IMR-90 (cell line): ENCODE results near the gene LRP1B. TPM values are rescaled to one million over a fixed set of nuclear protein-coding genes. Genes with fewer than 3 reads are reported as not detected.

Source experiments
- ATAC-seq: fragments of 200-7000 bp; cut with Tn5 transposase; 2 replicates; pipeline ENCODE4 v1.9.1; 2020; ENCODE audit warnings: low read depth, mild to moderate bottlenecking, moderate library complexity
- BruUV-seq: library from RNA; stranded (reverse); fragments of 400-500 nt; replicated peaks from 2 replicates; lab custom pipeline; 2021; lab: Mats Ljungman, UMichigan
- CTCF ChIA-PET: fragments of 300-600 bp; formaldehyde crosslinking; extraction: SDS; loops from one replicate; lab custom pipeline; 2021; ENCODE audit warnings: antibody characterized with exemption; lab: Yijun Ruan, JAX
- POLR2A ChIA-PET: fragments of 300-600 bp; sonication (Branson Sonifier 250); formaldehyde crosslinking; loops from one replicate; lab custom pipeline; 2022; ENCODE audit warnings: antibody characterized with exemption; ENCODE audit not compliant: unreplicated experiment; lab: Charles Lee
- DNase-seq: peaks from one replicate; pipeline ENCODE4 v3.0.0; 2013
- H2AFZ ChIP-seq: replicated peaks from 2 replicates; pipeline ENCODE3; 2013; ENCODE audit warnings: low read length, mild to moderate bottlenecking; ENCODE audit not compliant: poor library complexity
- H2AK5ac ChIP-seq: 2 replicates; pipeline ENCODE4 v1.6.1; 2013; ENCODE audit warnings: low read depth, low read length, inconsistent platforms
- H2AK9ac ChIP-seq: replicated peaks from 2 replicates; pipeline ENCODE3; 2013; ENCODE audit warnings: mild to moderate bottlenecking, low read depth, low read length, moderate library complexity; ENCODE audit not compliant: poor library complexity
- H2BK120ac ChIP-seq: 2 replicates; pipeline ENCODE4 v1.6.1; 2013; ENCODE audit warnings: low read depth, low read length, inconsistent platforms
- H2BK15ac ChIP-seq: 3 replicates; pipeline ENCODE4 v1.6.1; 2013; ENCODE audit warnings: low read depth, low read length, inconsistent platforms
- H2BK20ac ChIP-seq: 2 replicates; pipeline ENCODE4 v1.6.1; 2013; ENCODE audit warnings: low read depth, mild to moderate bottlenecking, inconsistent platforms, low read length, moderate library complexity
- H2BK5ac ChIP-seq: 2 replicates; pipeline ENCODE4 v1.6.1; 2013; ENCODE audit warnings: mild to moderate bottlenecking, low read depth, low read length, inconsistent platforms; ENCODE audit not compliant: poor library complexity, severe bottlenecking
- H3K14ac ChIP-seq: replicated peaks from 2 replicates; pipeline ENCODE4 v1.6.1; 2013; ENCODE audit warnings: low read depth, low read length, inconsistent platforms
- H3K18ac ChIP-seq: 2 replicates; pipeline ENCODE4 v1.6.1; 2013; ENCODE audit warnings: low read depth, low read length, control low read depth
- H3K23ac ChIP-seq: 2 replicates; pipeline ENCODE4 v1.6.1; 2013; ENCODE audit warnings: low read depth, low read length, inconsistent platforms
- H3K27ac ChIP-seq: 2 replicates; pipeline ENCODE4 v1.5.1; 2013; ENCODE audit warnings: mild to moderate bottlenecking, control low read depth, low read length; ENCODE audit not compliant: insufficient read depth
- H3K27me3 ChIP-seq: 2 replicates; pipeline ENCODE4 v1.6.1; 2013; ENCODE audit warnings: low read length; ENCODE audit not compliant: control insufficient read depth, insufficient read depth
- H3K36me3 ChIP-seq: 2 replicates; pipeline ENCODE4 v1.6.1; 2013; ENCODE audit warnings: low read length, mixed read lengths; ENCODE audit not compliant: control insufficient read depth, insufficient read depth
- H3K4ac ChIP-seq: 2 replicates; pipeline ENCODE4 v1.6.1; 2013; ENCODE audit warnings: low read depth, low read length, inconsistent platforms
- H3K4me1 ChIP-seq: 2 replicates; pipeline ENCODE4 v1.6.1; 2013; ENCODE audit warnings: low read length, mixed read lengths; ENCODE audit not compliant: control insufficient read depth, insufficient read depth
- H3K4me2 ChIP-seq: 2 replicates; pipeline ENCODE4 v1.6.1; 2013; ENCODE audit warnings: low read depth, mild to moderate bottlenecking, control low read depth, low read length, moderate library complexity
- H3K4me3 ChIP-seq: 2 replicates; pipeline ENCODE4 v1.5.1; 2013; ENCODE audit warnings: low read depth, mild to moderate bottlenecking, control low read depth, low read length, moderate library complexity; ENCODE audit not compliant: insufficient read depth
- H3K56ac ChIP-seq: 2 replicates; pipeline ENCODE4 v1.6.1; 2013; ENCODE audit warnings: low read length, inconsistent platforms; ENCODE audit not compliant: insufficient read depth; ENCODE audit errors: extremely low read depth
- H3K79me1 ChIP-seq, 2 experiments: 2 replicates each; pipeline ENCODE4 v1.6.1; 2013; ENCODE audit warnings: low read length in 2 of 2, inconsistent platforms in 1 of 2, low read depth in 1 of 2
- H3K9ac ChIP-seq: 2 replicates; pipeline ENCODE4 v1.6.1; 2013; ENCODE audit warnings: low read depth, low read length, control low read depth
- H3K9me1 ChIP-seq: 2 replicates; pipeline ENCODE4 v1.6.1; 2013; ENCODE audit warnings: low read length, inconsistent platforms; ENCODE audit not compliant: insufficient read depth
- H3K9me3 ChIP-seq: 2 replicates; pipeline ENCODE4 v1.6.1; 2013; ENCODE audit warnings: low read length; ENCODE audit not compliant: control insufficient read depth, insufficient read depth
- H4K20me1 ChIP-seq: 2 replicates; pipeline ENCODE4 v1.6.1; 2013; ENCODE audit warnings: low read length, inconsistent platforms; ENCODE audit not compliant: insufficient read depth
- H4K5ac ChIP-seq: 2 replicates; pipeline ENCODE4 v1.6.1; 2013; ENCODE audit warnings: mild to moderate bottlenecking, low read depth, low read length, control low read depth
- H4K8ac ChIP-seq, 2 experiments: 2 replicates each; pipeline ENCODE4 v1.6.1; 2013; ENCODE audit warnings: low read depth in 2 of 2, low read length in 2 of 2, control low read depth in 1 of 2, inconsistent platforms in 1 of 2
- H4K91ac ChIP-seq: 2 replicates; pipeline ENCODE4 v1.6.1; 2013; ENCODE audit warnings: low read depth, low read length, inconsistent platforms; ENCODE audit not compliant: insufficient read depth
- BHLHE40 ChIP-seq: fragments of 150-350 bp; IDR thresholded peaks from 2 replicates; pipeline ENCODE4 v1.6.1; 2016; ENCODE audit warnings: mild to moderate bottlenecking, low read depth, low read length
- CEBPB ChIP-seq: IDR thresholded peaks from 2 replicates; pipeline ENCODE4 v1.6.1; 2012; ENCODE audit warnings: low read depth, low read length, improper control_type of control experiment
- CHD1 ChIP-seq: IDR thresholded peaks from 2 replicates; pipeline ENCODE4 v1.6.1; 2012; ENCODE audit warnings: low read depth, low read length, improper control_type of control experiment
- CTCF ChIP-seq: conservative IDR thresholded peaks from 2 replicates; pipeline ENCODE4 v1.5.1; 2012; ENCODE audit warnings: mild to moderate bottlenecking, low read depth, low read length, improper control_type of control experiment
- ELK1 ChIP-seq: fragments of 150-350 bp; IDR thresholded peaks from 2 replicates; pipeline ENCODE4 v1.6.1; 2016; ENCODE audit warnings: low read depth, mild to moderate bottlenecking, low read length, moderate library complexity, borderline replicate concordance
- FOS ChIP-seq: fragments of 150-350 bp; IDR thresholded peaks from 2 replicates; pipeline ENCODE4 v1.6.1; 2016; ENCODE audit warnings: low read depth, low read length
- MAFK ChIP-seq: IDR thresholded peaks from 2 replicates; pipeline ENCODE4 v1.6.1; 2012; ENCODE audit warnings: low read depth, low read length, improper control_type of control experiment
- MAZ ChIP-seq: IDR thresholded peaks from 2 replicates; pipeline ENCODE4 v1.6.1; 2012; ENCODE audit warnings: low read depth, mild to moderate bottlenecking, low read length, improper control_type of control experiment, moderate library complexity, borderline replicate concordance
- MXI1 ChIP-seq: IDR thresholded peaks from 2 replicates; pipeline ENCODE4 v1.6.1; 2012; ENCODE audit warnings: low read depth, mild to moderate bottlenecking, low read length, moderate library complexity, borderline replicate concordance
- NFE2L2 ChIP-seq: fragments of 150-350 bp; IDR thresholded peaks from 2 replicates; pipeline ENCODE4 v1.6.1; 2016; ENCODE audit warnings: low read depth, mild to moderate bottlenecking, low read length
- POLR2A ChIP-seq: IDR thresholded peaks from 2 replicates; pipeline ENCODE4 v1.6.1; 2012; ENCODE audit warnings: mild to moderate bottlenecking, low read depth, low read length
- RAD21 ChIP-seq: IDR thresholded peaks from 2 replicates; pipeline ENCODE4 v1.6.1; 2012; ENCODE audit warnings: low read length, improper control_type of control experiment
- RCOR1 ChIP-seq: IDR thresholded peaks from 2 replicates; pipeline ENCODE4 v1.6.1; 2012; ENCODE audit warnings: mild to moderate bottlenecking, low read length, improper control_type of control experiment; ENCODE audit not compliant: insufficient replicate concordance
- RFX5 ChIP-seq: IDR thresholded peaks from 2 replicates; pipeline ENCODE4 v1.8.0; 2012; ENCODE audit warnings: low read depth, mild to moderate bottlenecking, low read length, moderate library complexity
- SMC3 ChIP-seq: fragments of 150-350 bp; IDR thresholded peaks from 2 replicates; pipeline ENCODE4 v1.6.1; 2016; ENCODE audit warnings: low read depth, mild to moderate bottlenecking, antibody characterized with exemption, low read length, moderate library complexity
- USF2 ChIP-seq: fragments of 150-350 bp; IDR thresholded peaks from 2 replicates; pipeline ENCODE4 v1.6.1; 2017; ENCODE audit warnings: mild to moderate bottlenecking, antibody characterized with exemption, low read length, low read depth
- WGBS, 2 experiments: methylation state at CpG; one replicate each; pipeline versions ENCODE4 v1.1.5 to v1.1.7; 2013; ENCODE audit warnings: missing lambda C conversion rate in 2 of 2; ENCODE audit not compliant: insufficient read length in 1 of 2; ENCODE audit errors: extremely low coverage in 2 of 2; 5-methylcytosine and 5-hydroxymethylcytosine counted together
- dilution Hi-C: fragments of 300-500 bp; cut with HindIII; formaldehyde crosslinking; loops from one replicate; pipeline ENCODE4 v1.14.3; 2018; ENCODE audit warnings: low sequenced_read_pairs; ENCODE audit not compliant: unreplicated experiment
- in situ Hi-C: fragments of 300-500 bp; cut with MboI; formaldehyde crosslinking; loops from 3 replicates; pipeline ENCODE4 v1.14.3; 2019; ENCODE audit warnings: low sequenced_read_pairs, inconsistent platforms, mixed read lengths
- intact Hi-C: fragments of 100-400 bp; cut with micrococcal nuclease; formaldehyde crosslinking; loops from 2 replicates; pipeline ENCODE4 v1.10.0; 2022
- polyA plus RNA-seq, 3 experiments: library from polyadenylated mRNA; depleted of rRNA; stranded (reverse); fragments of >200 nt; gene quantifications; 2 replicates each; pipeline ENCODE4 v1.2.3, GENCODE V29; 2012; ENCODE audit warnings: low replicate concordance in 1 of 3
- total RNA-seq: library from RNA; depleted of rRNA; stranded (reverse); fragments of >200 nt; gene quantifications from 2 replicates; pipeline ENCODE4 v1.2.3, GENCODE V29; 2012

Gene LRP1B
- total and polyA plus RNA-seq, 2 of the 4 experiments (the other 2 are of a cell fraction): under 0.01 to 0.02 TPM

- no peak overlapping the region for H2BK120ac ChIP-seq
- in situ Hi-C loops (no loop called here), dilution Hi-C loops (no loop called here), intact Hi-C loops (no loop called here)
- CTCF ChIA-PET: no interaction called here
- no peak overlapping the region for H2AK5ac ChIP-seq
- H3K36me3 ChIP-seq: no peaks in the 10 kb centered on the region
- H3K79me1 ChIP-seq: no peaks in the 10 kb centered on the region
- no peak overlapping the region for H2AK9ac ChIP-seq
- no peak overlapping the region for H2AFZ ChIP-seq
- H3K27me3 ChIP-seq: no peaks in the 10 kb centered on the region
- no peaks in the 10 kb centered on the region for H3K9me3 ChIP-seq
- H3K4me1 ChIP-seq: no peaks in the 10 kb centered on the region
- H3K56ac ChIP-seq: no peak overlapping the region
- no peak overlapping the region for H3K27ac ChIP-seq
- no peak overlapping the region for H4K5ac ChIP-seq
- H4K20me1 ChIP-seq: no peaks in the 10 kb centered on the region
- BruUV-seq: no TSS peak
- H3K4me3 ChIP-seq: no peak overlapping the region
- DNase-seq (no peak), ATAC-seq (no peak)
- no peak overlapping the region for H2BK15ac ChIP-seq
- H3K9me1 ChIP-seq: no peaks in the 10 kb centered on the region
- POLR2A ChIA-PET: no interaction called here
- H4K91ac ChIP-seq: no peak overlapping the region
- no peak overlapping the region for H2BK5ac ChIP-seq
- H3K9ac ChIP-seq: no peak overlapping the region
- WGBS, 2 experiments: no CpG with 5 or more reads among the region's 1 CpG
- H3K23ac ChIP-seq: no peak overlapping the region
- no peak overlapping the region for H3K4me2 ChIP-seq
- H3K14ac ChIP-seq: no peak overlapping the region
- no peak overlapping the region for H4K8ac ChIP-seq
- no peak overlapping the region for H3K4ac ChIP-seq
- H3K18ac ChIP-seq: no peak overlapping the region
- no peak for TF ChIP-seq USF2
- TF ChIP-seq CEBPB: no peak
- no peak for TF ChIP-seq POLR2A
- no peak for TF ChIP-seq MAZ
- no peak for TF ChIP-seq ELK1
- no peak for TF ChIP-seq NFE2L2
- TF ChIP-seq RAD21: no peak
- TF ChIP-seq CTCF: no peak
- no peak for TF ChIP-seq MXI1
- TF ChIP-seq FOS: no peak
- no peak for TF ChIP-seq RFX5
- no peak for TF ChIP-seq RCOR1
- TF ChIP-seq CHD1: no peak
- TF ChIP-seq BHLHE40: no peak
- no peak for TF ChIP-seq MAFK
- no peak for TF ChIP-seq SMC3
- H2BK20ac ChIP-seq: no peak overlapping the region
Measured at GRCh38 chr2:140770645-140771044, 1360.2 kb downstream of the LRP1B start.
